Panc1 (cell line): ENCODE measurements around the gene CNGB1. TPM values are rescaled to one million over a fixed set of nuclear protein-coding genes. Genes with fewer than 3 reads are reported as not detected.
"Not testable (repeated sequence)": the region's sequence is repeated elsewhere in the genome, so short reads cannot be mapped to it uniquely, and the experiment has no call there.

Experiments
- ATAC-seq: fragments of 200-7000 bp; cut with Tn5 transposase; 2 replicates; pipeline ENCODE4 v1.9.1; 2020; ENCODE audit warnings: mild to moderate bottlenecking, moderate library complexity
- BruUV-seq: library from RNA; stranded (reverse); fragments of 400-500 nt; replicated peaks from 2 replicates; lab custom pipeline; 2021; lab: Mats Ljungman, UMichigan
- CTCF ChIA-PET: fragments of 300-600 bp; sonication (Branson Sonifier 250); formaldehyde crosslinking; loops from one replicate; lab custom pipeline; 2022; ENCODE audit warnings: antibody characterized with exemption; lab: Charles Lee
- POLR2A ChIA-PET: fragments of 300-600 bp; sonication (Branson Sonifier 250); formaldehyde crosslinking; loops from one replicate; lab custom pipeline; 2022; ENCODE audit warnings: antibody characterized with exemption; lab: Charles Lee
- DNase-seq: peaks from one replicate; pipeline ENCODE4 v3.0.0-alpha.2; 2010; ENCODE audit warnings: low read depth, low spot score
- H3K27ac ChIP-seq: 2 replicates; pipeline ENCODE4 v1.5.1; 2011; ENCODE audit warnings: mild to moderate bottlenecking, low read length, inconsistent platforms
- H3K27me3 ChIP-seq: fragments of 200-500 bp; sonication (Bioruptor generic); 2 replicates; pipeline ENCODE4 v1.6.0; 2014; ENCODE audit warnings: low read length, inconsistent platforms; ENCODE audit not compliant: control insufficient read depth, insufficient read depth
- H3K36me3 ChIP-seq: fragments of 200-500 bp; sonication (Bioruptor generic); 2 replicates; pipeline ENCODE4 v1.5.1; 2014; ENCODE audit warnings: inconsistent platforms, mild to moderate bottlenecking, low read length, moderate library complexity; ENCODE audit not compliant: control insufficient read depth, insufficient read depth
- H3K4me1 ChIP-seq: 2 replicates; pipeline ENCODE4 v1.5.1; 2011; ENCODE audit warnings: inconsistent platforms, mild to moderate bottlenecking, low read length, moderate library complexity; ENCODE audit not compliant: control insufficient read depth, insufficient read depth
- H3K4me3 ChIP-seq, 2 experiments: 2 replicates each; pipeline ENCODE4 v1.5.1; 2011 to 2012; ENCODE audit warnings: low read depth in 2 of 2, low read length in 2 of 2, mild to moderate bottlenecking in 2 of 2, inconsistent platforms in 1 of 2, moderate library complexity in 1 of 2
- H3K9me3 ChIP-seq: fragments of 200-500 bp; sonication (Bioruptor generic); 2 replicates; pipeline ENCODE4 v1.5.1; 2014; ENCODE audit warnings: low read depth, mild to moderate bottlenecking, inconsistent platforms, low read length, moderate library complexity; ENCODE audit not compliant: control insufficient read depth, insufficient read depth
- POLR2AphosphoS5 ChIP-seq: IDR thresholded peaks from 2 replicates; pipeline ENCODE4 v1.6.1; 2012; ENCODE audit warnings: mild to moderate bottlenecking, low read depth, low read length, moderate library complexity
- SIN3A ChIP-seq: IDR thresholded peaks from 2 replicates; pipeline ENCODE4 v1.6.1; 2012; ENCODE audit warnings: low read depth, mild to moderate bottlenecking, low read length, moderate library complexity, borderline replicate concordance; ENCODE audit not compliant: insufficient read depth
- TCF7L2 ChIP-seq: IDR thresholded peaks from 2 replicates; pipeline ENCODE4 v1.6.1; 2011; ENCODE audit warnings: mild to moderate bottlenecking, low read depth, low read length, inconsistent platforms
- in situ Hi-C: cut with HindIII; loops from 2 replicates; pipeline ENCODE4 v1.10.0; 2016; ENCODE audit warnings: low sequenced_read_pairs, low pct_unique_long_range_greater_than_20kb
- intact Hi-C: fragments of 100-400 bp; cut with micrococcal nuclease; formaldehyde crosslinking; loops from one replicate; pipeline ENCODE4 v1.10.0; 2022; ENCODE audit not compliant: unreplicated experiment
- total RNA-seq: library from RNA; stranded (reverse); gene quantifications from one replicate; pipeline ENCODE4 v1.2.1, GENCODE V29; 2021; ENCODE audit not compliant: unreplicated experiment
- TF ChIP-seq, protein P1 (sequence below): fragments of 450-650 bp; IDR thresholded peaks from 2 replicates; pipeline ENCODE4 v1.5.1; 2017; ENCODE audit warnings: mild to moderate bottlenecking
- TF ChIP-seq, protein P2 (sequence below), 2 experiments: IDR thresholded peaks; 2 replicates each; pipeline ENCODE4 v1.6.1; 2011 to 2012; ENCODE audit warnings: low read depth in 2 of 2, control low read depth in 1 of 2, low read length in 1 of 2, mild to moderate bottlenecking in 1 of 2, moderate library complexity in 1 of 2; ENCODE audit not compliant: insufficient read depth in 1 of 2

Gene CNGB1
- total RNA-seq, 1 experiment from 2014 or later, result not detected

DNA sequence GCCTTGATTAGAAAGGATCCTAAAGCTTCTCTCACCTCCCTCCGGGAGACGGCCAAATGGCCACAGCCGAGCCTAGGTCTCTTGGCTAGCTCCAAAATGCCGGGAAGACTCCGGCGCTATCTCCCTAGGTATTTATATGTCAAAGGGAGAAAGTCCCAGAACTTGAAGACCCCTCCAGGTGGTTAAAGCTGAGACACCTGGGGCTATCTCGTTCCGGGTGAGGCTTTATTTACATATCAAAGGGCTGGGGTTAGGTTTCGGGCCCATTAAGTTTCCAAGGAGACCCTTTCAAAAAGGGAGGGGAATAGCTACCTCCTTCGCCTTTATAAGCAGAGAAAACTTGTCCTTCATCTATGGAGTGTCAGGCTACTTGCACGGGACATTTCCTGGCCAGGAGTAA lies 97.7 kb downstream of the CNGB1 start:
- POLR2A ChIA-PET, result no interaction called here
- CTCF ChIA-PET, result no interaction called here
- in situ Hi-C loops (no loop called here), intact Hi-C loops (no loop called here)
- Histone ChIP-seq H3K36me3 (no peaks in the 10 kb centered on the region), H3K4me1 (no peaks in the 10 kb centered on the region), H3K9me3 (no peaks in the 10 kb centered on the region), H3K27ac (no peak overlapping the region), H3K27me3 (no peaks in the 10 kb centered on the region), H3K4me3 (no peak overlapping the region)
- ATAC-seq, result no peak
- no peak for TF ChIP-seq POLR2AphosphoS5
- TF ChIP-seq TCF7L2, result no peak
- TF ChIP-seq, protein P1, sequence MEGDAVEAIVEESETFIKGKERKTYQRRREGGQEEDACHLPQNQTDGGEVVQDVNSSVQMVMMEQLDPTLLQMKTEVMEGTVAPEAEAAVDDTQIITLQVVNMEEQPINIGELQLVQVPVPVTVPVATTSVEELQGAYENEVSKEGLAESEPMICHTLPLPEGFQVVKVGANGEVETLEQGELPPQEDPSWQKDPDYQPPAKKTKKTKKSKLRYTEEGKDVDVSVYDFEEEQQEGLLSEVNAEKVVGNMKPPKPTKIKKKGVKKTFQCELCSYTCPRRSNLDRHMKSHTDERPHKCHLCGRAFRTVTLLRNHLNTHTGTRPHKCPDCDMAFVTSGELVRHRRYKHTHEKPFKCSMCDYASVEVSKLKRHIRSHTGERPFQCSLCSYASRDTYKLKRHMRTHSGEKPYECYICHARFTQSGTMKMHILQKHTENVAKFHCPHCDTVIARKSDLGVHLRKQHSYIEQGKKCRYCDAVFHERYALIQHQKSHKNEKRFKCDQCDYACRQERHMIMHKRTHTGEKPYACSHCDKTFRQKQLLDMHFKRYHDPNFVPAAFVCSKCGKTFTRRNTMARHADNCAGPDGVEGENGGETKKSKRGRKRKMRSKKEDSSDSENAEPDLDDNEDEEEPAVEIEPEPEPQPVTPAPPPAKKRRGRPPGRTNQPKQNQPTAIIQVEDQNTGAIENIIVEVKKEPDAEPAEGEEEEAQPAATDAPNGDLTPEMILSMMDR, result no peak
- TF ChIP-seq SIN3A, result no peak
- TF ChIP-seq, protein P2, sequence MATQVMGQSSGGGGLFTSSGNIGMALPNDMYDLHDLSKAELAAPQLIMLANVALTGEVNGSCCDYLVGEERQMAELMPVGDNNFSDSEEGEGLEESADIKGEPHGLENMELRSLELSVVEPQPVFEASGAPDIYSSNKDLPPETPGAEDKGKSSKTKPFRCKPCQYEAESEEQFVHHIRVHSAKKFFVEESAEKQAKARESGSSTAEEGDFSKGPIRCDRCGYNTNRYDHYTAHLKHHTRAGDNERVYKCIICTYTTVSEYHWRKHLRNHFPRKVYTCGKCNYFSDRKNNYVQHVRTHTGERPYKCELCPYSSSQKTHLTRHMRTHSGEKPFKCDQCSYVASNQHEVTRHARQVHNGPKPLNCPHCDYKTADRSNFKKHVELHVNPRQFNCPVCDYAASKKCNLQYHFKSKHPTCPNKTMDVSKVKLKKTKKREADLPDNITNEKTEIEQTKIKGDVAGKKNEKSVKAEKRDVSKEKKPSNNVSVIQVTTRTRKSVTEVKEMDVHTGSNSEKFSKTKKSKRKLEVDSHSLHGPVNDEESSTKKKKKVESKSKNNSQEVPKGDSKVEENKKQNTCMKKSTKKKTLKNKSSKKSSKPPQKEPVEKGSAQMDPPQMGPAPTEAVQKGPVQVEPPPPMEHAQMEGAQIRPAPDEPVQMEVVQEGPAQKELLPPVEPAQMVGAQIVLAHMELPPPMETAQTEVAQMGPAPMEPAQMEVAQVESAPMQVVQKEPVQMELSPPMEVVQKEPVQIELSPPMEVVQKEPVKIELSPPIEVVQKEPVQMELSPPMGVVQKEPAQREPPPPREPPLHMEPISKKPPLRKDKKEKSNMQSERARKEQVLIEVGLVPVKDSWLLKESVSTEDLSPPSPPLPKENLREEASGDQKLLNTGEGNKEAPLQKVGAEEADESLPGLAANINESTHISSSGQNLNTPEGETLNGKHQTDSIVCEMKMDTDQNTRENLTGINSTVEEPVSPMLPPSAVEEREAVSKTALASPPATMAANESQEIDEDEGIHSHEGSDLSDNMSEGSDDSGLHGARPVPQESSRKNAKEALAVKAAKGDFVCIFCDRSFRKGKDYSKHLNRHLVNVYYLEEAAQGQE (IDR thresholded peaks at IDR 0.05; ENCODE audit: insufficient read depth in 1 of 2, low read depth in 2 of 2, low read length in 1 of 2), result no peak
- no TSS peak for BruUV-seq
- no peak for DNase-seq

DNA sequence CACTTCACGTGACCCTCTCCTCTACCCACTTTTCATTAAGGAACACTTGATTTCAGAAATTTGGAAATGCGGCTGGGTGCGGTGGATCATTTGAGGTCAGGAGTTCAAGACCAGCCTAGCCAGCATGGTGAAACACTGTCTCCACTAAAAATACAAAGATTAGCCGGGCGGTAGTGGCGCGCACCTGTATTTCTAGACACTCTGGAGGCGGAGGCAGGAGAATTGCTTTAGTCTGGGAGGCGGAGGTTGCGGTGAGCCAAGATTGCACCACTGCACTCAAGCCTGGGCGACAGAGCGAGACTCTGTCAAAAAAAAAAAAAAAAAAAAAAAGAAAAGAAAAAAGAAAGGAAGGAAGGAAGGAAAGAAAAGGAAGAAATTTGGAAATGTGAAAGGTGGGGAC lies 98.2 kb downstream of the CNGB1 start:
- ATAC-seq, H3K4me1 ChIP-seq, H3K27me3 ChIP-seq, in situ Hi-C loops, H3K4me3 ChIP-seq, DNase-seq, BruUV-seq, CTCF ChIA-PET, H3K9me3 ChIP-seq, H3K36me3 ChIP-seq, intact Hi-C loops, POLR2A ChIA-PET, H3K27ac ChIP-seq: not testable (repeated sequence)

DNA sequence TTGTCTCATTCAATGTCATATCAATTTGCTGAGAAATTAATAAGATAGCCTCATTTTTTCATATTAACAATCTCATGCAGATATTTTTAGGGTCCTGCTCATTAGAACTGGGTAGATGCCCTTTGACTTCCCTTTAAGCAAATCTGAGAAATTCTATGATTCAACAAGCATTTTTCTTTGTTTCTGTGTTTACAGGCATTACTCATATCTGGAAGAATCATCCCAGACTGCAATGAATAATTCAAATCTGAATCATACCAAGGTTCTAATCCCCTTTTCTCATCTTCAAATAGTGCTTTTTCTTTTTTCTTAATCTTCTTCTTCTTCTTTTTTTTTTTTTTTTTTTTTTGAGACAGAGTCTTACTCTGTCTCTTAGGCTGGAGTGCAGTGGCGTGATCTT lies 99.5 kb downstream of the CNGB1 start:
- BruUV-seq, result no TSS peak
- Histone ChIP-seq H3K36me3 (no peaks in the 10 kb centered on the region), H3K4me1 (no peaks in the 10 kb centered on the region), H3K4me3 (no peak overlapping the region), H3K27me3 (no peaks in the 10 kb centered on the region), H3K9me3 (no peaks in the 10 kb centered on the region), H3K27ac (no peak overlapping the region)
- TF ChIP-seq, protein P2 (IDR thresholded peaks at IDR 0.05; ENCODE audit: insufficient read depth in 1 of 2, low read depth in 2 of 2, low read length in 1 of 2), result no peak
- TF ChIP-seq, protein P1, result no peak
- TF ChIP-seq SIN3A, result no peak
- no peak for TF ChIP-seq TCF7L2
- TF ChIP-seq POLR2AphosphoS5, result no peak
- POLR2A ChIA-PET, result interaction anchor here (0.6 kb wide), 1 partner anchor 79 kb away, joined by 15 read pairs; no protein-coding TSS in a partner anchor
- no peak for DNase-seq
- ATAC-seq, result no peak
- in situ Hi-C loops, result no loop called here
- intact Hi-C loops, result no loop called here
- CTCF ChIA-PET, result no interaction called here
